ENCODE data around the gene VPS51. TPM values are rescaled to one million over a fixed set of nuclear protein-coding genes. Genes with fewer than 3 reads are reported as not detected.
A peak's percentile ranks its signal among the peaks of the same experiment; 100 is the strongest.
"Not testable (repeated sequence)": the region's sequence is repeated elsewhere in the genome, so short reads cannot be mapped to it uniquely, and the experiment has no call there.

VPS51 gene
- total RNA-seq, 2 experiments from 2014 or later = 94.3 to 123 TPM

DNA sequence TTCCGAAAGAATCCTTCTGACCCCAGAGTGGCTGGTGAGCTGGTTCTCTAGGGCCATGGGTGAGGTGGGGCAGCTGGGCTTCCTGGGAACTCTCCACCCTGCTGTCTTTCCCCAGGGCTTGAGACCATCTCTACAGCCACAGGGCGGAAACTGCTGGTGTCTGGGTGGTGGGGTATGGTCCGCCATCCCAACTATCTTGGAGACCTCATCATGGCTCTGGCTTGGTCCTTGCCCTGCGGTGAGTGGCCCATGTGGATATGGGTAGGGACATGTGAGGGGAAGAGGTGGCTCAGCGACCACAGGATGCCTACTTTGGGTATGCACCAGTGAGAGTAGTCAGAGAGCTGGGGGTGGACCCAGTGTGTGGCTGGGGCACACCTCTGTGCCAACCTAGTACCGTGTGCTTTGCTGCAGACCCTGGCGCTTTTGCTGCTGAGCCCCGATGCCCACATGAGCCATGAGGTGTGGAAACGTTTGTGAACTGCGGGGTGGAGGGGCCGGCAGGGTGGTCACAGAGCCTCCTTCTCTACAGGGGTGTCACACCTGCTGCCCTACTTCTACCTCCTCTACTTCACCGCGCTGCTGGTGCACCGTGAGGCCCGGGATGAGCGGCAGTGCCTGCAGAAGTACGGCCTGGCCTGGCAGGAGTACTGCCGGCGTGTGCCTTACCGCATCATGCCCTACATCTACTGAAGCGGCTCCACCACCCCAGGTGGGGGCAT lies 19.5 kb downstream of the VPS51 start:
- H3K27me3 Mint-ChIP-seq = no peaks in the 10 kb centered on the region
- ATAC-seq = no peak
- intact Hi-C loops (cut with DNase I, micrococcal nuclease) = loop anchor here (2.0 to 10.0 kb wide), 6 partner anchors 75 to 871 kb away; partner anchors contain the start of genes CCDC88B (in 1 of the 2), FKBP2 (in 1 of the 2), PPP1R14B (in 1 of the 2) and SAC3D1 (in 1 of the 2)
- ChIA-PET POLR2A (interaction anchor here (0.6 kb wide), 1 partner anchor 401 kb away, joined by 4 read pairs; no protein-coding TSS in a partner anchor), CTCF (interaction anchor here (0.7 kb wide), 1 partner anchor 147 kb away, joined by 3 read pairs; no protein-coding TSS in a partner anchor)
- DNase-seq = peak; percentile 37
- H3K4me3 Mint-ChIP-seq = peak overlapping the region; percentile 88
- H3K4me1 Mint-ChIP-seq = peaks cover 64% of the 10 kb centered on the region
- H3K36me3 Mint-ChIP-seq (ENCODE audit: low read depth) = peaks cover 38% of the 10 kb centered on the region
- H3K9me3 Mint-ChIP-seq (ENCODE audit: low read depth) = no peaks in the 10 kb centered on the region
- H3K27ac Mint-ChIP-seq = peak overlapping the region; percentile 95

DNA sequence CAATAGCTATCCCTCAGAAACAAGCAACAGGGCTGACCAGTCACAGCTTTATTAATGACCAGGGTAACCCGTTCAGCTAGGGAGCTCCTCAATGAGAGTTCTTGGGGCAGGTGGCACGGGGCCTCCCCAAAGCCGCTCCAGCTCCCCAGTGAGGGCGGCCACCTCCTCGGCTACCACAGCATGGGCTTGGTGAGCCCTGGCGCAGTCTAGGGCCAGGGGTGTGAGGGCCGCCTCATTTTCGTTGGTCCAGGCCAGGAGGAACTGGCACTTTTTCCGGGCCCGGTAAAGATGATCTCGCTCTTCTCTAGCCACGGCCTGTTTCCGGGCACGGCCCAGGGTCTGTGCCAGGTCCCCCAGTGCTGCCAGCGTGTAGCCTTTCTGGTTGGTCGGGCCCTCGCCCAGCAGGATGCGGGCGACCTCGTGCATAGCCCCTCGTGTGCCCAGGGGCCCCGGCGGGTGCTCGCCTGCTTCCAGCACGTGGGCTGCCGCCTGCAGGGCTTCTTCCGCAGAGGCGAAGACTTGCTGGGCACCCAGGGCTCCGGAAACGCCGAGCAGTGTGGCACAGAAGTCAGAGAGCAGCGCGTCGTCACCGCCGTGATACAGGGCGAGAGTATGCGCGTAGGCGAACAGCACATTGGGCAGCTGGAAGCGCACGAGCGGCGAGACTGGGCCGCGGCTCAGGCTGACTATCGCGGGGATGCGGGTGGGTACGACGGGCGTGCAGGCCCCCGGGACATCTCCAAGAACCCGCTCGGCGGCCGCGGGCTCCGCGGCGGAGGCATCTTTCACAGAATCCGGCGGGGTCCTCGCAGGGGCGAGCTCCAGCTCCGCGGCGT lies 20.6 kb downstream of the VPS51 start:
- H3K27ac Mint-ChIP-seq = peak overlapping the region; percentile 95
- H3K4me3 Mint-ChIP-seq = peak overlapping the region; percentile 88
- DNase-seq (peak; percentile 85), ATAC-seq (peak; percentile 25)
- intact Hi-C loops (cut with DNase I, micrococcal nuclease) = loop anchor here (1.0 to 10.0 kb wide), 19 partner anchors 18 to 872 kb away; partner anchors contain the start of genes SAC3D1 (in 2 of the 2), SF1 (in 2 of the 2), ATG2A (in 1 of the 2) and CCDC88B (in 1 of the 2)
- CTCF ChIA-PET = interaction anchor here (0.7 to 2.0 kb wide), 10 partner anchors 15 to 471 kb away, joined by 3 to 17 read pairs (median 4); partner anchors contain the start of genes ARL2 and SYVN1
- peaks cover 49% of the 10 kb centered on the region for H3K36me3 Mint-ChIP-seq (ENCODE audit: low read depth)
- no peaks in the 10 kb centered on the region for H3K27me3 Mint-ChIP-seq
- POLR2A ChIA-PET = interaction anchor here (1.0 to 1.3 kb wide), 2 partner anchors 20 to 31 kb away, joined by 4 read pairs; no protein-coding TSS in a partner anchor
- H3K4me1 Mint-ChIP-seq = peaks cover 62% of the 10 kb centered on the region
- no peaks in the 10 kb centered on the region for H3K9me3 Mint-ChIP-seq (ENCODE audit: low read depth)

DNA sequence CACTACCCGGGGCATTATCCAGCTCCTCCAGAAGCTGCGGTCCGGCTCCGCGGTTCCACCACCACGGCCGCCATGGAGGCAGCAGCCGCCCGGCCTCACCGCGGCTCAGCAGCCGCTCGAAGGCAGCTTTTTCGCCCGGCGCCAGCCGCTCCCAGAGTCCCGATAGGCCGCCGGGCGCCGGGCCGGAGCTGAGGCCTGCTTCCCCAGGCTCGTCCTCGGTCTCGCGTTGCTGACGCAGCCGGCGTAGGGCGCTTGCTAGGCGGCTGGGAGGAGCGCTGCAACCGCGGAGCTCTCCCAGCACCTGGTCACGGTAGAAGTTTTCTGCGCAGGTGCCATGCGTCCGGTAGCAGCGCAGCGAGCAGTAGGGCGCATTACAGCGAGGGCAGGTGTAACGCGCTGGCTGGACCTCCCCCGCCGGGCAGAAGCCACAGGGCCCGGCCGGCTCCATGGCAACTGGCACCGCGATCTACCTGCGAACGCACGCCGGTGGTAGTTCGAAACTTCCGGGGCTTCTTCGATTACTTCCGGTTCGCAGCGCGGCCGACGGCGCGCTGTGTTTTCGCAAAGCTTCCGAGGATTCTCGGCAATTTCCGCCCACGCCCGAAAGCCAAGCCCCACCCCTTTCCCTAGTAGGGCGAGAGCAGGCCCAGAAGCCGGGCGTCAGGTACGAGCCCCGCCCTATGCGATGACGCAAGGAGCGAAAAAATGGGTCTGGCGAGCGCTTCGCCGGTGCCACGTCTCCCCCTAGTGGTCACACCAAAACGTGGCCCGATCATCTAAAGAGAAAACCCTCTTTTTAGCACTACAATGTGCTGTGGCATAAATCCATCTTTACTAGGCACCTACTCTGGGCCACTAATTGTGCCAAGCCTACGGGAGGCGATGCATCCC lies 21.4 kb downstream of the VPS51 start, which contains the start of gene ZNHIT2:
Gene ZNHIT2, minus strand, starts transcription at position 496 of the 891 bp plus-strand sequence. Its CDS starts 48 bp downstream, at position 448.
- ChIA-PET POLR2A (interaction anchor here (0.7 to 2.0 kb wide), 5 partner anchors 18 to 1517 kb away, joined by 3 to 9 read pairs (median 4); no protein-coding TSS in a partner anchor), CTCF (interaction anchor here (0.6 to 2.0 kb wide), 17 partner anchors 9 to 471 kb away, joined by 3 to 17 read pairs (median 4); partner anchors contain the start of genes ARL2 and SYVN1)
- Mint-ChIP-seq H3K36me3 (ENCODE audit: low read depth) (peaks cover 55% of the 10 kb centered on the region), H3K27me3 (no peaks in the 10 kb centered on the region), H3K4me3 (peak within 1 kb of the TSS; percentile 88), H3K9me3 (ENCODE audit: low read depth) (no peaks in the 10 kb centered on the region), H3K4me1 (peaks cover 57% of the 10 kb centered on the region), H3K27ac (peak within 1 kb of the TSS; percentile 95)
- intact Hi-C loops (cut with DNase I, micrococcal nuclease) = loop anchor here (1.0 to 10.0 kb wide), 19 partner anchors 17 to 873 kb away; partner anchors contain the start of genes SAC3D1 (in 2 of the 2), SF1 (in 2 of the 2), ATG2A (in 1 of the 2) and CCDC88B (in 1 of the 2)
- DNase-seq (peak; percentile 100), ATAC-seq (peak; percentile 68)

DNA sequence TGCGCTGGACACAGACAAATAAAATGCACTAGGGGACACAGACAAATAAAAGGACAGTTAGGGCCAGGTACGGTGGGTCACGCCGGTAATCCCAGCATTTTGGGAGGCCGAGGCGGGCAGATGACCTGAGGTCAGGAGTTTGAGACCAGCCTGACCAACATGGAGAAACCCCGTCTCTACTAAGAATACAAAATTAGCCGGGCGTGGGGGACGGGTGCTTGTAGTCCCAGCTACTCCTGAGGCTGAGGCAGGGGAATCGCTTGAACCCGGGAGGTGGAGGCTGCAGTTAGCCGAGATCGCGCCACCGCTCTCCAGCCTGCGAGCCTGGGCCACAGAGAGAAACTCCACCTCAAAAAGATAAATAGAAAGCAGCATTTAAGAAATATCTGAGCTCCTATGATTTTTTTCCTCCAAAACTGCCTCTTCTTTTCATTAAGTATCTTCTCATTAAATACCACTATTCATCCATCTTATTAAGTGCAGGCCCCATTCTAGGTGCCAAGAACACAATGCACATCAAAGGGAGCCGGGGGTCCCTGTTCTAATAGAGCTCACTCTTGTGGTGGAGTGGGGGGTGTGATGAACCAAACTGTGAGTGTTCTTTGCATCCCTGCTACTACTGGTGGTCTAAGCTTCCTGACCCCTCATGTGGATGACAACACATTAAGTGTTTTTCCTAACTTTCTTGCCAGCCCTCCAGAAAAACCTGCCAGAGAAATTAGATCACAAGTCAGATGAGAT lies 22.3 kb downstream of the VPS51 start:
- Mint-ChIP-seq H3K4me3 (peak overlapping the region; percentile 88), H3K9me3 (ENCODE audit: low read depth) (no peaks in the 10 kb centered on the region), H3K27ac (peak overlapping the region; percentile 79), H3K27me3 (no peaks in the 10 kb centered on the region), H3K4me1 (peaks cover 59% of the 10 kb centered on the region), H3K36me3 (ENCODE audit: low read depth) (peaks cover 55% of the 10 kb centered on the region)
- intact Hi-C loops (cut with DNase I, micrococcal nuclease) = loop anchor here (10.0 kb wide), 3 partner anchors 343 to 873 kb away; partner anchors contain the start of genes CCDC88B (in 1 of the 2), FKBP2 (in 1 of the 2), PPP1R14B (in 1 of the 2) and SF1 (in 1 of the 2)
- ATAC-seq = no peak
- ChIA-PET CTCF (interaction anchor here (0.5 to 2.0 kb wide), 10 partner anchors 10 to 375 kb away, joined by 3 to 17 read pairs (median 4); partner anchors contain the start of gene ARL2), POLR2A (interaction anchor here (1.3 to 2.0 kb wide), 3 partner anchors 17 to 33 kb away, joined by 4 to 9 read pairs (median 4); no protein-coding TSS in a partner anchor)
- DNase-seq = no peak

DNA sequence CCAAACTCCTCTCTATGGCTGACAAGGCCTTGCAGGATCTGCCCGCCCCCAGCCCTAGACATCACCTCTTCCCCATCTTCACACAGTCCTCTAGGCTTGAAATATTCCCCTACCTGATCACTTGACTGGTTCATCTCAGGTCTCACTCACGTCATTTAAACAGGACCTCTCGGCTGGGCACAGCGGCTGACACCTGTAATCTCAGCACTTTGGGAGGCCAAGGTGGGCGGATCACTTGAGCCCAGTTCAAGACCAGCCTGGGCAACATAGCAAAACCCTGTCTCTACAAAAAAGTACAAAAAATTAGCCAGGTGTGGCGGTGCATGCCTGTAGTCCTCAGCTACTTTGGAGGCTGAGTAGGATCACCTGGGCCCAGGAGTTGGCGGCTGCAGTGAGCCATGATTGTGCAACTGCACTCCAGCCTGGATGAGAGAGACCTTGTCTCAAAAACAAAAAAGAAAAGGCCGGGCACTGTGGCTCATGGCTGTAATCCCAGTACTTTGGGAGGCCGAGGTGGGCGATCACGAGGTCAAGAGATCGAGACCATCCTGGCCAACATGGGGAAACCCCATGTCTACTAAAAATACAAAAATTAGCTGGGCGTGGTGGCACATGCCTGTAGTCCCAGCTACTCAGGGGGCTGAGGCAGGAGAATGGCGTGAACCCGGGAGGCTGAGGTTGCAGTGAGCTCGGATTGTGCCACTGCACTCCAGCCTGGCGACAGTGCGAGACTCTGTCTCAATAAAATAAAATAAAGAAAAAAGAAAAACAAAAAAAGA lies 23.1 kb downstream of the VPS51 start:
- H3K4me1 Mint-ChIP-seq = peaks cover 53% of the 10 kb centered on the region
- not testable (repeated sequence) for H3K9me3 Mint-ChIP-seq (ENCODE audit: low read depth); H3K27me3 Mint-ChIP-seq; DNase-seq; ATAC-seq
- intact Hi-C loops (cut with DNase I, micrococcal nuclease) = loop anchor here (10.0 kb wide), 3 partner anchors 344 to 874 kb away; partner anchors contain the start of genes CCDC88B (in 1 of the 2), FKBP2 (in 1 of the 2), PPP1R14B (in 1 of the 2) and SF1 (in 1 of the 2)
- CTCF ChIA-PET = interaction anchor here (0.5 to 2.0 kb wide), 7 partner anchors 10 to 106 kb away, joined by 3 to 17 read pairs (median 3); no protein-coding TSS in a partner anchor
- H3K4me3 Mint-ChIP-seq = peak overlapping the region; percentile 100
- peak overlapping the region; percentile 79 for H3K27ac Mint-ChIP-seq
- POLR2A ChIA-PET = interaction anchor here (1.6 to 2.0 kb wide), 2 partner anchors 16 to 20 kb away, joined by 4 to 9 read pairs; no protein-coding TSS in a partner anchor
- H3K36me3 Mint-ChIP-seq (ENCODE audit: low read depth) = peaks cover 55% of the 10 kb centered on the region

DNA sequence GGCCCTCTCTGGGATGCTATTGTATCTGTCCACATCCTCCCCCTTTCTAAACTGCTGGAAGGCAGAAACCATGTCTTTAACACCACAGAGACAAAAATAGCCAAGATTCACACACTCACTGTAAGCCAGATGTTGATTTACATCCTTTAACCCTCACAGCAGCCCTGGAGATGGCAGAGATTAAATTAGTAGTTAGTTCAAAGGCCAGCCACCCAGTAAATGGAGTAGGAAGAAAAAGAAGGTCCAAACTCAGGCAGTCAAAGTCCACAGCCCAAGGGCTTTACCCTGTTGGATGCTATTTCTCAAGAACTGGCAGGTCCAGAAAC lies 23.6 kb downstream of the VPS51 start:
- intact Hi-C loops (cut with DNase I, micrococcal nuclease) = loop anchor here (10.0 kb wide), 3 partner anchors 345 to 875 kb away; partner anchors contain the start of genes CCDC88B (in 1 of the 2), FKBP2 (in 1 of the 2), PPP1R14B (in 1 of the 2) and SF1 (in 1 of the 2)
- ChIA-PET POLR2A (no interaction called here), CTCF (no interaction called here)
- Mint-ChIP-seq H3K4me1 (peaks cover 53% of the 10 kb centered on the region), H3K27ac (peak overlapping the region; percentile 100), H3K27me3 (no peaks in the 10 kb centered on the region), H3K4me3 (peak overlapping the region; percentile 100), H3K9me3 (ENCODE audit: low read depth) (no peaks in the 10 kb centered on the region), H3K36me3 (ENCODE audit: low read depth) (peaks cover 61% of the 10 kb centered on the region)
- DNase-seq = no peak
- no peak for ATAC-seq

DNA sequence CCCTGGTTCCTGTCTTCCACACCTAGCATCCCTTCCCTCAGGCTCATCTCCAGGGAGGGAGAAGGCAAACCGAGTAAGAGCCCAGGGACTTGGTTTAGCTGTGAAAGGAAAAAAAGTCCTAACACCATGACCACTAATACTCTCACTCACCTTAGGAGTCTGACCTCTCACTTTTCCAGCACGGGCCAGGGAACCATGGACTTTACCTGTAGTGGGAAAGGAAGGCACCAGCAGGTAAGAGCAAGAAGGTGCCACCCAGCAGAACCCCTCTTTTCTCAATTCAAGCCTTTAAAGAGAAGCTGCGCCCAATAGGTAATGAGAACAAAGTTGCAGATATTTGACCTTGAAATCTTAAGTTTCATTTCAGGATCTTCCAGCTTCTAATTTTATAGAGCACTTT lies 24.8 kb downstream of the VPS51 start:
- no peaks in the 10 kb centered on the region for H3K27me3 Mint-ChIP-seq
- H3K4me3 Mint-ChIP-seq = peak overlapping the region; percentile 100
- peaks cover 58% of the 10 kb centered on the region for H3K36me3 Mint-ChIP-seq (ENCODE audit: low read depth)
- H3K9me3 Mint-ChIP-seq (ENCODE audit: low read depth) = no peaks in the 10 kb centered on the region
- intact Hi-C loops (cut with DNase I, micrococcal nuclease) = no loop called here
- ATAC-seq (no peak), DNase-seq (no peak)
- POLR2A ChIA-PET = interaction anchor here (0.6 kb wide), 1 partner anchor 41 kb away, joined by 12 read pairs; no protein-coding TSS in a partner anchor
- CTCF ChIA-PET = interaction anchor here (0.7 to 2.6 kb wide), 6 partner anchors 8 to 770 kb away, joined by 3 to 20 read pairs (median 9); partner anchors contain the start of genes CCDC85B, SYVN1 and TM7SF2
- peaks cover 46% of the 10 kb centered on the region for H3K4me1 Mint-ChIP-seq
- peak overlapping the region; percentile 100 for H3K27ac Mint-ChIP-seq

DNA sequence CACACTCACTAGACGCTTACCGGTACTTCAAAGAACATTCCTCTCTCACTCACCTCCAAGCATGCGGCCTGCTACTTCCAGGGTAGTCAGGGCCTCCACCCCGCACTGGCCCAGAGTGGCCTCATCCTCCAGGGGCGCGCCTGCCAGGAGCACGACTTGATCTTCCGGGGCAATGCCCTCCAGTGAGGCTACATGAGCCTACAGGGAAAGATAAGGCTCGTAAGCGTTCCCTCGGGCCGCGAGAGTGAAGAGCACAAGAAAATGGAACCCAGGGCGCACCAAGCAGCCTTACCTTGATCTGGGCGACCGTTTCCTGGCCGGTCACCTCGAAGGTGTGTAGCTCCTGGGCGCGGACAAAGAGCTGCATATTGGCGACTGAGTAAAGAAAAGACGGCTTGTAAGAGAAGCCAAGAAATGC lies 25.4 kb downstream of the VPS51 start:
- CTCF ChIA-PET = interaction anchor here (0.7 to 2.6 kb wide), 11 partner anchors 8 to 769 kb away, joined by 3 to 20 read pairs (median 5); partner anchors contain the start of genes CCDC85B, SYVN1 and TM7SF2
- Mint-ChIP-seq H3K4me3 (peak overlapping the region; percentile 100), H3K36me3 (ENCODE audit: low read depth) (peaks cover 60% of the 10 kb centered on the region), H3K4me1 (peaks cover 42% of the 10 kb centered on the region), H3K27me3 (no peaks in the 10 kb centered on the region), H3K9me3 (ENCODE audit: low read depth) (no peaks in the 10 kb centered on the region), H3K27ac (peak overlapping the region; percentile 100)
- ATAC-seq (no peak), DNase-seq (peak; percentile 59)
- POLR2A ChIA-PET = interaction anchor here (0.5 to 2.0 kb wide), 9 partner anchors 10 to 377 kb away, joined by 3 to 19 read pairs (median 3); partner anchors contain the start of genes MALAT1 and TM7SF2
- intact Hi-C loops (cut with DNase I, micrococcal nuclease) = no loop called here

All from activated CD4-positive, alpha-beta T cell treated with anti-CD3 and anti-CD28 coated beads for 36 hours (primary cell).